ENCODE measurements around the gene ATP11B.
A peak's percentile ranks its signal among the peaks of the same experiment; 100 is the strongest.

ATP11B gene

GRCh38 chr3:182792901-182793662 lies at the start of gene ATP11B:
Gene ATP11B (plus strand): TSS chr3:182793504. CDS start chr3:182793760, 256 bp downstream.
- H3K4me3 ChIP-seq (ENCODE audit: low read depth, low read length): peak within 1 kb of the TSS; percentile 87
- TF ChIP-seq, protein P1, sequence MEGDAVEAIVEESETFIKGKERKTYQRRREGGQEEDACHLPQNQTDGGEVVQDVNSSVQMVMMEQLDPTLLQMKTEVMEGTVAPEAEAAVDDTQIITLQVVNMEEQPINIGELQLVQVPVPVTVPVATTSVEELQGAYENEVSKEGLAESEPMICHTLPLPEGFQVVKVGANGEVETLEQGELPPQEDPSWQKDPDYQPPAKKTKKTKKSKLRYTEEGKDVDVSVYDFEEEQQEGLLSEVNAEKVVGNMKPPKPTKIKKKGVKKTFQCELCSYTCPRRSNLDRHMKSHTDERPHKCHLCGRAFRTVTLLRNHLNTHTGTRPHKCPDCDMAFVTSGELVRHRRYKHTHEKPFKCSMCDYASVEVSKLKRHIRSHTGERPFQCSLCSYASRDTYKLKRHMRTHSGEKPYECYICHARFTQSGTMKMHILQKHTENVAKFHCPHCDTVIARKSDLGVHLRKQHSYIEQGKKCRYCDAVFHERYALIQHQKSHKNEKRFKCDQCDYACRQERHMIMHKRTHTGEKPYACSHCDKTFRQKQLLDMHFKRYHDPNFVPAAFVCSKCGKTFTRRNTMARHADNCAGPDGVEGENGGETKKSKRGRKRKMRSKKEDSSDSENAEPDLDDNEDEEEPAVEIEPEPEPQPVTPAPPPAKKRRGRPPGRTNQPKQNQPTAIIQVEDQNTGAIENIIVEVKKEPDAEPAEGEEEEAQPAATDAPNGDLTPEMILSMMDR (conservative IDR thresholded peaks at IDR 0.05; ENCODE audit: low read depth, low read length): no peak
- DNase-seq (ENCODE audit: low read depth): peak; percentile 62

DNA sequence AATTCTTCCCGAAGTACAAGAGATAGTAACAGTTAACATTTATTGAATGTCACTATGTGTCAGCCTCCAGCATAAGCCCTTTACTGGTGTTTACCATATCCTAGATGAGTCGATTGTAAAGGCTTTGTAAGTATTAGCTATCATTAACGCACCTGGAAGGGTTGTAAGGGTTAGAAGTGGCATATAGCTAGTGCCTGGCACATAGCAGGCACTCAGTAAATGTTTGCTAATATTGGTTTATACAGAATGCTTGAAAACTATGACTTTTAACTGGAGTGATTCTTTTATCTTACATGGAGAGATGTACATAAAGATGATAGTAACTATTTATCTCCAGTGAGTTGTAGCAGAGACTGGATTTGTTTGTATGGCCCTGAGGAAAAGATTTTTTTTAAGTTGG lies 46.3 kb upstream of the ATP11B start:
- no peak for DNase-seq (ENCODE audit: low read depth)
- TF ChIP-seq, protein P1 (conservative IDR thresholded peaks at IDR 0.05; ENCODE audit: low read depth, low read length): no peak
- no peak overlapping the region for H3K4me3 ChIP-seq (ENCODE audit: low read depth, low read length)

DNA sequence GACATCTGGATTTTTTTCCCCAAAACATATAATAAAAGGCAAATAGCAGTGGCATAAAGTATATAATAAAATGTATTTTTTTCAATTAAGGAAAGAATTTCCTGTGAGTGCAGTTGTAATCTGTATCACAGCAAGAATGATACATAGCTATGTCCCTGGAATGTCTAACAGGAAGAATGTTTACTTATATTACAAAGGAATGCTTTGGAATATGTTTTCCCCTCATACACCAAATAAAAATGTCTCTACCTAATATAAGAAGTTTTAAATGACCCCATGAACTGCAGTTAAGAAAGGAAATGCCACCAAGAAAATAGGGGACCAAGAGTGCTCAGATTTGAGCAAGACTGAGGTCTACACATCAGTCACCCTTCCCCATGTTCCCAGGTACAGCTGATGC lies 38.0 kb upstream of the ATP11B start:
- H3K4me3 ChIP-seq (ENCODE audit: low read depth, low read length): no peak overlapping the region
- DNase-seq (ENCODE audit: low read depth): peak; percentile 35
- TF ChIP-seq, protein P1 (conservative IDR thresholded peaks at IDR 0.05; ENCODE audit: low read depth, low read length): no peak

GRCh38 chr3:182755712-182756111 lies 37.6 kb upstream of the ATP11B start:
- H3K4me3 ChIP-seq (ENCODE audit: low read depth, low read length): no peak overlapping the region
- TF ChIP-seq, protein P1 (conservative IDR thresholded peaks at IDR 0.05; ENCODE audit: low read depth, low read length): no peak
- peak; percentile 19 for DNase-seq (ENCODE audit: low read depth)

DNA sequence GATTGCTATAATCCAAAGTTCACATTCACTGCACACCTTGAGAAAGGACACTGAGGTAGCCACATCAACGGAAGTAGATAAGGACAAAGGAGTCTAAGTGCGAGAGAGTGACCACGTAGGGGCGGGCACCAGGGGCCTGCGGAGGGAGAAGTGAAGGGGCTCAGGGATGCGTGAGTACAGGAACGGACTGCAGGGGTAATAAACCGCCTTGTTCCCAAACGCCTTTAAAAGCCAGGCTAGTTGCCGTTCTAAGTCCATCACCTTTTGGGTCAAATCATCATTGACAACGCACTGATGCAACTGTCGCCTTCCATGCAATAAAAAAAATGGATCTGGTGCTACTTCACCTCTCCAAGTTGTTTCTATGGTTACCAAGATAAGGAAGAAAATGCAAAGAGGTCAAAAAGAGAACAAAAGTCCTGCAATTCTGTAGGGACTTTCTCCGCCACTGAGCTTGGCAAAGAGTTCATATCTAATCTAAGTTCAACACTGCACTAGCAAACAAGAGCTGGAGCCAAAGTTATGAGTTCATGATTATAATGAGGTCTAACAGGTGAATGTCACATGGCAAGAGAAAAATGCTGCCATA lies 32.6 kb upstream of the ATP11B start:
- no peak overlapping the region for H3K4me3 ChIP-seq (ENCODE audit: low read depth, low read length)
- TF ChIP-seq, protein P1 (conservative IDR thresholded peaks at IDR 0.05; ENCODE audit: low read depth, low read length): no peak
- DNase-seq (ENCODE audit: low read depth): no peak

DNA sequence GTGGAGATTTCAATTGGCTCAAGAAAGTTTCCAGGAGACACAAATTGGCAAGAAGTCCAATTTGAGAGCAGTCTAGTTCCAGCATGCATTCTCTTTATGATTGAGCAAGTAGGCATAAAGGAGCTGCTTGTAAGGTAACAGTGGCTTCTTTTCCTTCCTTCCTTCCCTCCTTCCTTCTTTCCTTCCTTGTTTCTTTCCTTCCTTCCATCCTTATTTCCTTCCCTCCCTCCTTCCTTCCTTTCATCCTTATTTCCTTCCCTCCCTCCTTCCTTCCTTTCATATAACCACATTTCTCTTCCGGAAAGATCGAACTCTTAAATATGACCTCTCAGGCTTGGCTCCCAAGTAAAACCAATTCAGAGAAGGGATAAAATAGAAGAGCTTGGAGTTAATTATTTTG lies 29.4 kb upstream of the ATP11B start:
- no peak for DNase-seq (ENCODE audit: low read depth)
- TF ChIP-seq, protein P1 (conservative IDR thresholded peaks at IDR 0.05; ENCODE audit: low read depth, low read length): no peak
- H3K4me3 ChIP-seq (ENCODE audit: low read depth, low read length): no peak overlapping the region

- TF ChIP-seq, protein P1 (conservative IDR thresholded peaks at IDR 0.05; ENCODE audit: low read depth, low read length): no peak
- DNase-seq (ENCODE audit: low read depth): no peak
These were observed 28.0 kb upstream of the ATP11B start for GRCh38 chr3:182765287-182765686.

More at GRCh38 chr3:182765287-182765686, 28.0 kb upstream of the ATP11B start:
- no peak overlapping the region for H3K4me3 ChIP-seq (ENCODE audit: low read depth, low read length)
